Liver (tissue), 9 donors: ENCODE results near the gene TBC1D9B. TPM values are rescaled to one million over a fixed set of nuclear protein-coding genes. Genes with fewer than 3 reads are reported as not detected.

Experiments used
- DNase-seq: peaks from one replicate; pipeline ENCODE4 v3.0.0-alpha.2; 2017; ENCODE audit warnings: low spot score
- H3K27ac ChIP-seq, 2 donors: one replicate each; pipeline ENCODE4 v1.7.0; 2013; ENCODE audit warnings: inconsistent platforms in 2 of 2, low read length in 2 of 2, control low read depth in 1 of 2, low read depth in 1 of 2, mild to moderate bottlenecking in 1 of 2
- H3K27me3 ChIP-seq, 4 donors: one replicate each; pipeline versions ENCODE4 v1.6.1 to v1.7.0; 2013; ENCODE audit warnings: low read length in 3 of 4, inconsistent platforms in 1 of 4, mild to moderate bottlenecking in 1 of 4, moderate library complexity in 1 of 4; ENCODE audit not compliant: control insufficient read depth in 4 of 4, insufficient read depth in 4 of 4
- H3K36me3 ChIP-seq, 4 donors: one replicate each; pipeline versions ENCODE4 v1.6.1 to v1.7.0; 2013; ENCODE audit warnings: low read length in 3 of 4, mild to moderate bottlenecking in 3 of 4, low read depth in 1 of 4, moderate library complexity in 1 of 4; ENCODE audit not compliant: control insufficient read depth in 4 of 4, insufficient read depth in 3 of 4
- H3K4me1 ChIP-seq, 4 donors: one replicate each; pipeline versions ENCODE4 v1.6.1 to v1.7.0; 2013; ENCODE audit warnings: low read length in 3 of 4, mild to moderate bottlenecking in 3 of 4, moderate library complexity in 1 of 4; ENCODE audit not compliant: control insufficient read depth in 4 of 4, insufficient read depth in 4 of 4
- H3K4me3 ChIP-seq, 3 donors: one replicate each; pipeline versions ENCODE4 v1.6.1 to v1.7.0; 2013; ENCODE audit warnings: low read length in 3 of 3, control low read depth in 1 of 3, low read depth in 1 of 3, mild to moderate bottlenecking in 1 of 3
- H3K9ac ChIP-seq, 2 donors: one replicate each; pipeline ENCODE4 v1.7.0; 2013; ENCODE audit warnings: low read length in 2 of 2, mild to moderate bottlenecking in 2 of 2, moderate library complexity in 2 of 2, control low read depth in 1 of 2, low read depth in 1 of 2
- H3K9me3 ChIP-seq, 4 donors: one replicate each; pipeline versions ENCODE4 v1.6.1 to v1.7.0; 2013; ENCODE audit warnings: low read length in 3 of 4; ENCODE audit not compliant: control insufficient read depth in 4 of 4
- ATF3 ChIP-seq: IDR thresholded peaks from 2 replicates; pipeline ENCODE4 v1.6.1; 2016; ENCODE audit warnings: antibody characterized with exemption
- CTCF ChIP-seq: fragments of 150-350 bp; IDR thresholded peaks from 2 replicates; pipeline ENCODE4 v1.5.1; 2017; ENCODE audit warnings: improper control_type of control experiment, low read depth, low read length; ENCODE audit not compliant: missing input control
- EGR1 ChIP-seq, 2 donors: IDR thresholded peaks; 2 replicates each; pipeline ENCODE4 v1.6.1; 2016 to 2018; ENCODE audit warnings: antibody characterized with exemption in 2 of 2, low read depth in 2 of 2
- FOXA1 ChIP-seq: IDR thresholded peaks from 2 replicates; pipeline ENCODE4 v1.6.1; 2016; ENCODE audit warnings: antibody characterized with exemption
- FOXA2 ChIP-seq: IDR thresholded peaks from 2 replicates; pipeline ENCODE4 v1.6.1; 2016; ENCODE audit warnings: antibody characterized with exemption
- GABPA ChIP-seq, 2 donors: IDR thresholded peaks in 1 of 2; conservative IDR thresholded peaks in 1 of 2; 2 replicates each; pipeline ENCODE4 v1.6.1; 2016; ENCODE audit warnings: antibody characterized with exemption in 2 of 2, mild to moderate bottlenecking in 1 of 2, moderate library complexity in 1 of 2
- HNF4A ChIP-seq, 2 donors: conservative IDR thresholded peaks; 2 replicates each; pipeline ENCODE4 v1.6.1; 2016; ENCODE audit warnings: antibody characterized with exemption in 2 of 2, mild to moderate bottlenecking in 2 of 2
- HNF4G ChIP-seq: IDR thresholded peaks from 2 replicates; pipeline ENCODE4 v1.6.1; 2016; ENCODE audit warnings: antibody characterized with exemption
- JUND ChIP-seq, 2 donors: IDR thresholded peaks; 2 replicates each; pipeline ENCODE4 v1.6.1; 2016; ENCODE audit warnings: antibody characterized with exemption in 2 of 2
- MAX ChIP-seq: IDR thresholded peaks from 2 replicates; pipeline ENCODE4 v1.6.1; 2016; ENCODE audit warnings: antibody characterized with exemption
- NR2F2 ChIP-seq: IDR thresholded peaks from 2 replicates; pipeline ENCODE4 v1.6.1; 2016; ENCODE audit warnings: antibody characterized with exemption
- RAD21 ChIP-seq, 2 donors: IDR thresholded peaks; 2 replicates each; pipeline ENCODE4 v1.6.1; 2016; ENCODE audit warnings: antibody characterized with exemption in 2 of 2, mild to moderate bottlenecking in 2 of 2
- REST ChIP-seq: IDR thresholded peaks from 2 replicates; pipeline ENCODE4 v1.6.1; 2016; ENCODE audit warnings: antibody characterized with exemption, mild to moderate bottlenecking
- RXRA ChIP-seq, 2 donors: IDR thresholded peaks; 2 replicates each; pipeline ENCODE4 v1.6.1; 2017 to 2018; ENCODE audit warnings: antibody characterized with exemption in 2 of 2, mild to moderate bottlenecking in 1 of 2
- SP1 ChIP-seq: IDR thresholded peaks from 2 replicates; pipeline ENCODE4 v1.6.1; 2018; ENCODE audit warnings: antibody characterized with exemption, mild to moderate bottlenecking
- TAF1 ChIP-seq: conservative IDR thresholded peaks from 2 replicates; pipeline ENCODE4 v1.6.1; 2016; ENCODE audit warnings: antibody characterized with exemption, mild to moderate bottlenecking
- YY1 ChIP-seq: IDR thresholded peaks from 2 replicates; pipeline ENCODE4 v1.6.1; 2016; ENCODE audit warnings: antibody characterized with exemption, mild to moderate bottlenecking
- ZBTB33 ChIP-seq: IDR thresholded peaks from 2 replicates; pipeline ENCODE4 v1.6.1; 2016; ENCODE audit warnings: antibody characterized with exemption
- whole genome bisulfite sequencing: extraction: QIAGEN DNeasy Blood & Tissue Kit; methylation state at CpG from one replicate; pipeline ENCODE4 v1.1.7; 2013; 5-methylcytosine and 5-hydroxymethylcytosine counted together
- polyA plus RNA-seq, 2 donors: library from polyadenylated mRNA; stranded (reverse) in 1 of 2; unstranded in 1 of 2; fragments of 200-250 nt in 1 of 2; fragments of >200 nt in 1 of 2; fragmentation: Nextera tagmentation in 1 of 2; extraction: Ambion mirVana in 1 of 2; gene quantifications; one replicate each; pipeline versions ENCODE4 v1.2.1 to v1.2.3, GENCODE V29; 2013 to 2015
- total RNA-seq, 2 donors: library from RNA; depleted of rRNA; stranded (reverse); fragments of >200 nt; gene quantifications; one replicate each; pipeline ENCODE4 v1.2.3, GENCODE V29; 2014
- donor health status: healthy.
- donor health status: healthy.
- donor health status: healthy.
- donor health status: healthy.
- donor health status: healthy.

The TBC1D9B gene
- total and polyA plus RNA-seq, 4 donors = 23.1 to 55.4 (median 38.7) TPM

GRCh38 chr5:179927824-179928223 lies 20.1 kb upstream of the TBC1D9B start (continued):
- TF ChIP-seq REST (no peak), YY1 (no peak), NR2F2 (no peak), HNF4G (no peak), EGR1 (IDR thresholded peaks at IDR 0.05; ENCODE audit: low read depth in 2 of 2) (no peak)

- H3K9me3 ChIP-seq = no peaks in the 10 kb centered on the region
- no peak overlapping the region for H3K4me3 ChIP-seq
- H3K27ac ChIP-seq = no peak overlapping the region
- no peaks in the 10 kb centered on the region for H3K4me1 ChIP-seq
- no peaks in the 10 kb centered on the region for H3K36me3 ChIP-seq
- H3K27me3 ChIP-seq = no peaks in the 10 kb centered on the region
- DNase-seq = no peak
- TF ChIP-seq HNF4A (conservative IDR thresholded peaks at IDR 0.05) (no peak), ATF3 (no peak), RAD21 (IDR thresholded peaks at IDR 0.05) (no peak), TAF1 (no peak), MAX (no peak), REST (no peak), FOXA1 (no peak), EGR1 (IDR thresholded peaks at IDR 0.05; ENCODE audit: low read depth in 2 of 2) (no peak), ZBTB33 (no peak), NR2F2 (no peak), JUND (IDR thresholded peaks at IDR 0.05) (no peak), CTCF (no peak), RXRA (IDR thresholded peaks at IDR 0.05) (no peak), HNF4G (no peak), SP1 (no peak), YY1 (no peak), GABPA (IDR thresholded peaks at IDR 0.05 in 1 of 2, conservative IDR thresholded peaks at IDR 0.05 in 1 of 2) (no peak), FOXA2 (no peak)
- WGBS = 93% methylated on average over 8 of the region's 8 CpGs
- no peak overlapping the region for H3K9ac ChIP-seq
These were observed 19.0 kb upstream of the TBC1D9B start for GRCh38 chr5:179926657-179927056.
